Activated CD4-positive, alpha-beta T cell treated with anti-CD3 and anti-CD28 coated beads, Interleukin-2, Interleukin-4, amounts not matched to agents 100 ng/mL and 50 ng/mL, durations not matched to agents 16 hours and 8 hours (primary cell): Measurements from ENCODE around the gene ZNF711.
"Not testable (repeated sequence)": the region's sequence is repeated elsewhere in the genome, so short reads cannot be mapped to it uniquely, and the experiment has no call there.

Source experiments
- DNase-seq: peaks from one replicate; pipeline ENCODE4 v3.0.0-alpha.2; 2020; ENCODE audit warnings: low spot score

ZNF711 gene

DNA sequence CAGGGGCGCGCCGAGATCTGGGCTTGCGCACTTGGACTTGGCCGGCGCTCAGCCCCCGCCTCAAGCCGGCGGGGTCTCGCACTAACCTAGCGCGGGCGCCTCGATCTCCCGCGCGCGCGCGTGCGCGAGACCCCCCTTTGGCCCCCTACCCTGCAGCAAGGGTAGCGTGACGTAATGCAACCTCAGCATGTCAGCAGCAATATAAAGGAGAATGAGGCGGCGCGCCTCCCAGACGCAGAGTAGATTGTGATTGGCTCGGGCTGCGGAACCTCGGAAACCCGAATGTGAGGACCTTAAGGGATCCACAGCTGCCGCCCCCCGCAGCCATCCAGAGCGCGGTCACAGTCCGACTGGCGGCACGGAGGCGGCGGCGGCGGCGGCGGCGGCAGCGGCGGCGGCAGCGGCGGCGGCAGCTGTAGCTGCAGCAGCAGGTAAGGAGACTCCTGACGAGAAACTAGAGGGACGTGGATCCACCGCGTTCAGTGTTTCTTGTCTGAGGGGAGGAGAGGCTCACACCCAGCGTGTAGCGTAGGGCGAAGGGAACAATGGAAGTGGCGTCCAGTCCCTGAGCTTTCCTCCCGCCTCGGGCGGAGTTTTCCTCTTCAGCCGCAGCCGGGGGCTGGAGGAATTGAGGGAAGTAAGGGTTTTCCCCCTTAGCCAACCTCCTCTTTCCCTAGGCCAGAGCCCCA lies at the start of gene ZNF711, which contains the start of gene SATL1:
ZNF711 (plus strand) TSS at position 231 of the 689 bp plus-strand sequence. CDS start 3,582 bp downstream, outside the sequence.
SATL1 (minus strand) TSS at position 19 of the 689 bp plus-strand sequence. CDS start 134,811 bp downstream, outside the sequence.
- DNase-seq: no peak

DNA sequence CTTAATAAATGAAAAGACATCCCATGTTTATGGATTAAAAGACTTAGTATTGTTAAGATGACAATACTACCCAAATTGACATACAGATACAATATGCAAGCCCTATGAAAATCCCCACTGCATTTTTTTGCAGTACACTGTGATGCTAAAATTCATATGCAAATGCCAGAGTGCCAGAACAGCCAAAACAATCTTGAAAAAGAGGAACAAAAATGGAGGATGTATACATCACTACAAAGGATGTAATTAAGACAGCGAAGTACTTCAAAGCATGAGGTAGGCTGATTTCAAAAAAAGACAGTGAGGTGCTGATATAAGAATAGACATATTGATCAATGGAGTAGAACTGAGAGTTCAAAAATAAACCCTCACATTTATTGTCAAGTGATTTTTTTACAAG lies 47.5 kb upstream of the ZNF711 start:
- DNase-seq: no peak

DNA sequence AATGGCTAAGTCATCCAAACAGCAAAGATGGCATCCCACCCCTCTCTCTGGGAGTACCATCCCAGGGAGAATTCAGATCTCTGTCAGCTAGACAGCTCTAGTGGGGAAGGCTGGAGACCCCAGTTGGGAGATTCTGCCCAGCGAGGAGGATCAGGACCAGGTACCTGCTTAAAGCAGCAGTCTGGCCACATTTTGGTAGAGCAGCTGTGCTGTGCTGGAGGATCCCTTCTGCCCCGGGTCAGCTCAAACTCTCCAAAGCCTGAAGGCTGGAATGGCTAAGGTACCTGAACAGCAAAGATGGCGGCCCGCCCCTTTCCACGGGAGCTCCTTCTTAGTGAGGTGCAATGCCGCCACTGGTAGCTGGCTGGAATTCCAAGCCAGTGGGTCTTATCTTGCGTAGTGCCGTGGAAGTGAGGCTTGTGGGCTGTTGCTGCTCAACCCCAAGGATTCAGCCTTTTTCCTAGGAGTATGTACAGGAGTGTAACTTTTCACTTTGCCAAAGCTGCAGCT lies 40.3 kb upstream of the ZNF711 start:
- no peak for DNase-seq

DNA sequence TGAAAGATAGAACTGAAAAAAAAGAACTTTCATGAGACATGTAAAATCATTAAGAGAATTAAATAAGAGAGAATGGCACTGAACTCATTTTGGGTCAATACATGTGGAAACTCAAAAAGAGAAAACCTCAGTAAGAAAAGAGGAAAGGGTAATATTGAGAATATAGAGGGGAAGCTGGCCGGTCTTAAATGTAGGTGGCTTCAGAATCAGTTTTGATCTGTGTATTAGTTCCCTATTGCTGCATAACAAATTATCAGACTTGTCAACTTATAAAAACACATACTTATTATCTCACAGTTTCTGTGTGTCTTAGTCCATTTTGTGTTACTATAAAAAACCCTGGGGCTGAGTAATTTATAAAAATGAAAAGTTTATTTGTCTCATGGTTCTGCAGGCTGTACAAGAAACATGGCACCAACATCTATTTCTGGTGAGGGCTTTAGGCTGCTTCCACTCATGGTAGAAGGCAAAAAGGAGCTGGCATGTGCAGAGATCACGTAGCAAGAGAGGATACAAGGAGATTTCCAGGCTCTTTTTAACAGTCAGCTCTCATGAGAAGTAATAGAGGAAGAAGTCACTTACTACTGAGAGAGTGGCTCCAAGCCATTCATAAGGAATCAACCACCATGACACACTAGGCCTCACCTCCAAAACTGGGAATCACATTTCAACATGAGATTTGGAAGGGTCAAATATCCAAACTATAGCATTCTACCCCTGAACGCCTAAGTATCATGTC lies 29.8 kb upstream of the ZNF711 start:
- no peak for DNase-seq

DNA sequence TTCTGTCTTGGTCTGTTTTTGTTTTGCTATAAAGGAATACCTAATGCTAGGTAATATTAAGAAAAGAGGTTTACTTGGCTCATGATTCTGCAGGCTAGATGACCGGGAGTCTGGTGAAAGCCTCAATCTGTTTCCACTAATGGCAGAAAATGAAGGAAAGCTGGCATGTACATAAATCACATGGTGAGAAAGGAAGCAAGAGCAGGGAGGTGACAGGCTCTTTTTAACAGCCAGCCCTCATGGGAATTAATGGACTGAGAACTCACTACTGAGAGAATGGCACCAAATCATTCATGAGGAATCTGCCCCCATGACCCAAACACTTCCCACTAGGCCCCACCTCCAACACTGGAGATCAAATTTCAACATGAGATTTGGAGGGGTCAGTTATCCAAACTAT lies 27.8 kb upstream of the ZNF711 start:
- DNase-seq: no peak

DNA sequence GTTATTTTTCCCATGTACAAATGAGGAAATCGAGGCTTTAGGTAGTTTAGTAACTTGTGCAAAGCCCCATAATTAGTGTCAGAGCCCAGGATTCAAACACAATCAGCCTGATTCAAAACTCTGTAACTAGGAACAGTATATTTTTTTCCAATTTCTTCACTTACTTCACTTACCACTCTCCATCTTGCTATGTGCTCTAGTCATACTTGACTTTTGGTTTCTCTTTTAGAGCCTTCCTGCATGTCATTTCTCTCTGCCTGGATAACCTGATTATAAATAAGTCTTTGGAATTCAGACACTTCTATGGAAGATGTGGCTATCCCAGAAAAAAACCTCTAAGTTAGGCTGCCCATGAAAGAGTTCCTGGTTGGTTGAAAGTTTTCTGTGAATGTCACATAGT lies 22.4 kb upstream of the ZNF711 start:
- no peak for DNase-seq

DNA sequence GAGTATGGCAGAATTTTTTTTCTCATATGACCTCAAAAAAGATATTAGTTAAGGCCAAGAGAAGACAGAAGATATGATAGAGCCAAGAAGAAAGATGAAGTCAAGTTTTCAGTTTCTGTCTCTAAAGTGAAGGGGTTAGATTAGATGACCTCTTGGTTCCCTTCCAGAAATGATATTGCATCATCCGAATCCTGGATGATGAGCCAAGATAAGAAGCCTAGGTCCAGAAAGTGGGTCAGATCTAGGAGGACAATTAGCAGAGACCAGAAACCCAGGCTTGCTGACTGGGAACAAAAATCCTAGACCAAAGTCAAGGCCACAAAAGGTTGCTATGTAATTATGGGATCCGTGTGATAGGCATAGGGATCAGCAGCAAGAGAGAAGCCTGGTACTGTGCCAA lies 20.4 kb upstream of the ZNF711 start:
- no peak for DNase-seq

DNA sequence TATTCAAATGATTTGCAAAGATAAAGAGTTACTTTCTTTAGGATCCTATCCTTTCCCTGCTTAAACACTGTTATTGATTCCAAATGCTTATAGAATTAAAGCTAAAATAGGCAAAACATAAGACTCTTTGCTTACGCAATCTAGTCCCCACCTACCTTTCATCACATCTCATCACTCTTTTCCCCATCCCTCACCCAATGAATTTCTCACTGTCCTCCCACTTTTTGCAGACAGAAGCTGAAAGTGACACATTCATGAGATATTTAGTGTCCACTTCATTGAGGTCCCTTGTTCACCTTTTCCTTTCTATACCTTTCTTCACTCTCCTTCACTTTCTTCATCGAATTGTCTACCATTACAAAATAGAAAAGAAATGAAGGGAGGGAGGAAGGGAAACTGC lies 636 bp upstream of the ZNF711 start:
- DNase-seq: no peak

DNA sequence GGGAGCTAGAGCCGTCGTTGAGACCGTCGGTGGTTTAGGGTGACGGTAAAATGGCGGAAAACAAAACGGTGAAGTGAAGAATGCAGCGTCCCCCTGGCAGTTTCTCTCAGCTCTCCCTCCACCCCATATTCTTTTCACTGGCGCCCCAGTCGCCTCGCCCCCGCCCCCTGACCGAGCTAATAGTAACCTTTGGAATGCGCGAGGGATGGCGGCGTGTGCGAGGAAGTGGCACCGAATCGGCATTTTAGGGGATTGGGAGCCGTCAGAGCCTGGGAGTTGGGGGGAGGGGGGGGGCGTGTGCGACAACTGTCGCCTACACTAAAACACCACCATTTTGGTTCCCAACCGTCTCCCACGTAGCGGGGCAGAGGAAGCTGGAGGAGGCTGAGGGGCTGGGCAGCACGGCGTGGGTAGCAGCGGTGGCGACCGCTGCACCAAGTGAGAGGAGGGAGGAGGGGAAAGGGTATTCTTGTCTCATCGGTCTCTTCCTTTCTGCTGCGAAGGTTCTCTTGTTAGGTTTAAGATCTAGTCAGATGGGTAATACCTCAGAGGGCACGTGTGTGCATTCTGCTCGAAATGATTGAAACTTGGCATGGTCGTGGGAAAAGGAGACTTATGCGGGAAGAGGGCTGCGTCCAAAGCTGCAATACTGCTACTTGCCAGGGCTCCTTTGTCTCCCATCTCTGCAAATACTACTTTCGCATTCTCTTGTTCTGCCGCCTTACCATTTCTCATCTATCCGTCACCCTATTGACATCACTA lies 840 bp downstream of the ZNF711 start:
- no peak for DNase-seq

DNA sequence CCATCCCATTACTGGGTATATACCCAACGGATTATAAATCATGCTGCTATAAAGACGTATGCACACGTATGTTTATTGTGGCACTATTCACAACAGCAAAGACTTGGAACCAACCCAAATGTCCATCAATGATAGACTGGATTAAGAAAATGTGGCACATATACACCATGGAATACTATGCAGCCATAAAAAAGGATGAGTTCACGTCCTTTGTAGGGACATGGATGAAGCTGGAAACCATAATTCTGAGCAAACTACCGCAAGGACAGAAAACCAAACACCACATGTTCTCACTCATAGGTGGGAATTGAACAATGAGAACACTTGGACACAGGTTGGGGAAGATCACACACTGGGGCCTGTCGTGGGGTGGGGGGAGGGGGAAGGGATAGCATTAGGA lies 41.5 kb downstream of the ZNF711 start:
- not testable (repeated sequence) for DNase-seq

DNA sequence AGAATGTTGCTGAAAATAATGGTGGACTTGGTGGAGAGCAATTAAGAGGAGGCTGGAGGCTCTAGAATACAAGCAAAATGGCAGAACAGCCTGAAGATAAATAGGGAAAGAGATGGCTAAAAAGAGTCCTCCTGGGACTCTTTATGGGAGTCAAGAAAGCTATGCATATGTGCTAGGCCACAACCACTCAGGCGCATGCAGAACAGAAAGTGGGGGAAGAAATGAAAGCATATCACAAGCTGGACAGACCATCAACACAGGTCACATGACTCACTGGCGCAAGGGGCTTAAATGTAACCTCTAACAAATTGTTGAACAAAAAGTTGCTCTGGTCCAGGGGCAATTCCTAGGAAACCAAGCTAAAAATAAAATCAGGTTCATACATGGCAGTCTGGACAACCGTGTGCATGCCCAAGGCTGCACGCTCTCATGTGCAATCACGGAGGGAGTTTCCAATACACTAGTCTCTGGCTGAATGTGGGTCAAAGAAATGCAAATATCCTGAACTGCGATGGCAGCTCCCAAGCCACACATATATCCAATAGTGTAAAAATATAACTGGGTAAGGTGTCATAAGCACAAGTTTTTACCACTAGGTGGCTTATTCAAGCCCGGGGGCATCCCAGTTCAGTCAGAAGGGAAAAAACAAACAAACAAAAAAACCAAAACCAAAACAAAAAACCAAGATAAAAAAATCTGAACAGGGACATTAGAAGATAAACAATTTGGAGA lies 45.4 kb downstream of the ZNF711 start:
- DNase-seq: no peak

DNA sequence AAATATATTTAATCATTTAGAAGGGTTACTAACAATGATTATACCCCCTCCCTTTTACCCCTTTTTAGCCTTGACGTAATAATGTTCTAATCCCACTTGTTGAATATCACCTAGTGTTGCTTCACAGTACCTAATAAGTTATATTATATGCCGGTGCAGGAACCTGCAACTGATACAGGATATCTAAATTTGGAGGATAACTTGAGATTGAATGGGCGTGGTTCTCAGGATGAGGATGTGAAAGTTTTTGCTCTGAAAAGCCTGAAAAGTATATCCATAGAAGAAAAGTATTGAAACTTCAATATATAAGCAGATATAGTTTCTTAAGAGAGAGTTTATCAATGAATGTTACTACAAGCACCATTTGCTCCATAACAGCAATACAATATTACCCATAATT lies 59.8 kb downstream of the ZNF711 start:
- no peak for DNase-seq

DNA sequence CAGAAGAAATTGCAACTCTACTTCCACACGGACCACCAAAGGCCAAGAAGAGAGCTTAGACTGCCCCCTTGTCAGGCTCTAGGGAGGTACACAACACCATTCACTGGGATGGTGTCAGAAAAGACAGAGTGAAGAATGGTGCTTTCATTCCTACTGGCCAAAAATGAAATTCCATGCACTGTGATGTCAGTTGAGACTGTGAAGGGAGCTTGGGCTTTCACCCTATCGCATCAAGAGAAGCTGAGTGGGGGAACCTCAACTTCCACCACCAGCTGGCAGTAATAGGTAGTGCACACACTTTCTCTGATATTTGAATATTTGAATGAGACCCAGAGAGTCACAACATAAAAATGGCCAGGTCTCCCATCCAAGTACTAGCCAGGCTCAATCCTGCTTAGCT lies 65.9 kb downstream of the ZNF711 start:
- DNase-seq: no peak

DNA sequence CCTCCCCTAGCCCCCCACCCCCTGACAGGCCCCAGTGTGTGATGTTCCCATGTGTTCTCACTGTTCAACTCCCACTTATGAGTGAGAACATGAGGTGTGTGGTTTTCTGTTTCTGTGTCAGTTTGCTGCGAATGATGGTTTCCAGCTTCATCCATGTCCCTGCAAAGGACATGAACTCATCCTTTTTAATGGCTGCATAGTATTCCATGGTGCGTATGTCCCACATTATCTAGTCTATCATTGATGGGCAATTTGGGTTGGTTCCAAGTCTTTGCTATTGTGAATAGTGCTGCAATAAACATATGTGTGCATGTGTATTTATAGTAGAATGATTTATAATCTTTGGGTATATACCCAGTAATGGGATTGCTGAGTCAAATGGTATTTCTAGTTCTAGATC lies 67.6 kb downstream of the ZNF711 start:
- not testable (repeated sequence) for DNase-seq
